Heart right ventricle (tissue), 16 donors: ENCODE results near the gene OR5AL1. TPM values are rescaled to one million over a fixed set of nuclear protein-coding genes. Genes with fewer than 3 reads are reported as not detected.
"Not testable (repeated sequence)": the region's sequence is repeated elsewhere in the genome, so short reads cannot be mapped to it uniquely, and the experiment has no call there.

ENCODE experiments used
- ATAC-seq, 8 donors: fragments of 200-7000 bp; cut with Tn5 transposase; one replicate each; pipeline ENCODE4 v1.9.1; 2020; ENCODE audit warnings: mild to moderate bottlenecking in 8 of 8, moderate library complexity in 8 of 8, moderate number of reproducible peaks in 1 of 8
- DNase-seq, 2 donors: peaks; one replicate each; pipeline ENCODE4 v3.0.0-alpha.2; 2020
- H3K27ac ChIP-seq, 10 donors: fragments of 200-600 bp; sonication (generic) in 2 of 10; one replicate each; pipeline versions ENCODE4 v1.5.0 to v1.8.0; 2020 to 2022; ENCODE audit warnings: mild to moderate bottlenecking in 3 of 10
- H3K27me3 ChIP-seq, 7 donors: fragments of 200-600 bp; one replicate each; pipeline ENCODE4 v1.8.0; 2021 to 2022; ENCODE audit warnings: mild to moderate bottlenecking in 2 of 7
- H3K36me3 ChIP-seq, 9 donors: fragments of 200-600 bp; sonication (generic) in 1 of 9; one replicate each; pipeline versions ENCODE4 v1.5.0 to v1.8.0; 2020 to 2022; ENCODE audit warnings: mild to moderate bottlenecking in 2 of 9
- H3K4me1 ChIP-seq, 9 donors: fragments of 200-600 bp; sonication (generic) in 1 of 9; one replicate each; pipeline versions ENCODE4 v1.5.0 to v1.8.0; 2020 to 2022; ENCODE audit warnings: mild to moderate bottlenecking in 4 of 9
- H3K4me3 ChIP-seq, 10 donors: fragments of 200-600 bp; sonication (generic) in 2 of 10; one replicate each; pipeline versions ENCODE4 v1.5.0 to v1.8.0; 2020 to 2022; ENCODE audit warnings: mild to moderate bottlenecking in 7 of 10, moderate library complexity in 2 of 10
- H3K9me3 ChIP-seq, 11 donors: fragments of 200-600 bp in 10 of 11; sonication (generic) in 2 of 11; one replicate each; pipeline versions ENCODE4 v1.5.0 to v1.8.0; 2013 to 2022; ENCODE audit warnings: mild to moderate bottlenecking in 2 of 11, control low read depth in 1 of 11, moderate library complexity in 1 of 11
- WGBS, 2 donors: extraction: QIAGEN DNeasy Blood & Tissue Kit; methylation state at CpG; one replicate each; pipeline ENCODE4 v1.1.7; 2013; ENCODE audit warnings: inconsistent platforms in 1 of 2; 5-methylcytosine and 5-hydroxymethylcytosine counted together
- intact Hi-C, 10 donors: fragments of 100-400 bp; cut with DNase I; formaldehyde crosslinking; loops; one replicate each; pipeline versions ENCODE4 v1.11.1 to v1.14.2; 2022
- polyA plus RNA-seq, 2 donors: library from polyadenylated mRNA; stranded (reverse); fragments of 200-250 nt; gene quantifications; one replicate each; pipeline ENCODE4 v1.2.3, GENCODE V29; 2013
- total RNA-seq, 10 donors: library from RNA; stranded (reverse); fragmentation: NEBNext Ultra II Directional in 3 of 10; extraction: Animal tissue kit (Norgen Biotek cat#: 25700) in 3 of 10; gene quantifications; one replicate each; pipeline versions ENCODE4 v1.2.1 to v1.2.4, GENCODE V29; 2021 to 2023
- TF ChIP-seq, protein P1 (sequence below), 9 donors: fragments of 200-600 bp; sonication (generic) in 2 of 9; IDR thresholded peaks; one replicate each; pipeline versions ENCODE4 v1.5.0 to v1.8.0; 2021 to 2022; ENCODE audit warnings: antibody characterized with exemption in 9 of 9, mild to moderate bottlenecking in 5 of 9, moderate library complexity in 1 of 9
- donor health status: Arrhythmogenic right ventricular cardiomyopathy.
- donor health status: ischemic (EF 13 %, LVEDD 7.1; RV severe dilation, severe dysfunction).
- donor health status: healthy with polysubstance abuse.
- donor health status: DM: no; HTN: yes; CAD: no.
- donor health status: DM: no; HTN: no; CAD: no.
- donor health status: ischemic (EF 25% LVEDD 6.9; RV normal size, moderate dysfunction).
- donor health status: ischemic (EF 25% LVEDD 5.7; RV mildly dilated, moderate dysfunction).
- donor health status: healthy.
- donor health status: DM: yes; HTN: yes; CAD: no.
- donor health status: Ischemic cardiomyopathy.
- donor health status: ischemic (EF 35%, LVEDD 5.7; RV mildly dilated, moderate dysfunction).
- donor health status: nonischemic (EF 11% LVEDD 7.7; RV severe dilation, severe dysfunction).
- donor health status: DM: yes; HTN: yes; CAD: no.
- donor health status: PGD.
- donor health status: ischemic (EF 29% LVEDD 5.4; RV normal size, mild dysfunction).
- donor health status: nonischemic (EF 23%, LVEDD 6.1; RV moderate dilation, normal function).

The OR5AL1 gene
- total and polyA plus RNA-seq, 12 donors: not detected

- H3K4me1 ChIP-seq: no peaks in the 10 kb centered on the region
- H3K27me3 ChIP-seq: no peaks in the 10 kb centered on the region
- no peak for ATAC-seq
- H3K27ac ChIP-seq: no peak overlapping the region
- DNase-seq: no peak
- intact Hi-C loops: no loop called here
- H3K9me3 ChIP-seq: peaks cover 0 to 5% (median 0%) of the 10 kb centered on the region in 11 donors
- WGBS, 2 donors: 63 to 67% methylated on average over 3 of the region's 3 CpGs
- H3K4me3 ChIP-seq: no peak overlapping the region
- H3K36me3 ChIP-seq: no peaks in the 10 kb centered on the region
- TF ChIP-seq, protein P1, sequence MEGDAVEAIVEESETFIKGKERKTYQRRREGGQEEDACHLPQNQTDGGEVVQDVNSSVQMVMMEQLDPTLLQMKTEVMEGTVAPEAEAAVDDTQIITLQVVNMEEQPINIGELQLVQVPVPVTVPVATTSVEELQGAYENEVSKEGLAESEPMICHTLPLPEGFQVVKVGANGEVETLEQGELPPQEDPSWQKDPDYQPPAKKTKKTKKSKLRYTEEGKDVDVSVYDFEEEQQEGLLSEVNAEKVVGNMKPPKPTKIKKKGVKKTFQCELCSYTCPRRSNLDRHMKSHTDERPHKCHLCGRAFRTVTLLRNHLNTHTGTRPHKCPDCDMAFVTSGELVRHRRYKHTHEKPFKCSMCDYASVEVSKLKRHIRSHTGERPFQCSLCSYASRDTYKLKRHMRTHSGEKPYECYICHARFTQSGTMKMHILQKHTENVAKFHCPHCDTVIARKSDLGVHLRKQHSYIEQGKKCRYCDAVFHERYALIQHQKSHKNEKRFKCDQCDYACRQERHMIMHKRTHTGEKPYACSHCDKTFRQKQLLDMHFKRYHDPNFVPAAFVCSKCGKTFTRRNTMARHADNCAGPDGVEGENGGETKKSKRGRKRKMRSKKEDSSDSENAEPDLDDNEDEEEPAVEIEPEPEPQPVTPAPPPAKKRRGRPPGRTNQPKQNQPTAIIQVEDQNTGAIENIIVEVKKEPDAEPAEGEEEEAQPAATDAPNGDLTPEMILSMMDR (IDR thresholded peaks at IDR 0.05): no peak
Measured at GRCh38 chr11:56396047-56396446, 16.4 kb upstream of the OR5AL1 start.

DNA sequence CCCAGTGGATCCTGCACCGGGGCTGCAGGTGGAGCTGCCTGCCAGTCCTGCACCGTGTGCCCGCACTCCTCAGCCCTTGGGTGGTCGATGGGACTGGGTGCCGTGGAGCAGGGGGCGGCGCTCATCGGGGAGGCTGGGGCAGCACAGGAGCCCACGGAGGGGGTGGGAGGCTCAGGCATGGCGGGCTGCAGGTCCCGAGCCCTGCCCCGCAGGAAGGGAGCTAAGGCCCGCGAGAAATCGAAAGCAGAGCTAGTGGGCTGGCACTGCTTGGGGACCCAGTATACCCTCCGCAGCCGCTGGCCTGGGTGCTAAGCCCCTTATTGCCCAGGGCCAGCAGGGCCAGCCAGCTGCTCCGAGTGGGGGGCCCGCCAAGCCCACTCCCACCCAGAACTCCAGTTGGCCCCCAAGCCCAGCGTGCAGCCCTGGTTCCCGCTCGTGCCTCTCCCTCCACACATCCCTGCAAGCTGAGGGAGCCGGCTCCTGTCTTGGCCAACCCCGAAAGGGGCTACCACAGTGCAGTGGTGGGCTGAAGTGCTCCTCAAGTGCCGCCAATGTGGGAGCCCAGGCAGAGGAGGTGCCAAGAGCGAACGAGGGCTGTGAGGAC, 10.5 kb upstream of the OR5AL1 start:
- DNase-seq, H3K27ac ChIP-seq, intact Hi-C loops, H3K4me3 ChIP-seq, ATAC-seq, H3K36me3 ChIP-seq, H3K4me1 ChIP-seq, H3K27me3 ChIP-seq: not testable (repeated sequence)
- WGBS, 2 donors: 92 to 94% methylated on average over 27 of the region's 27 CpGs
- peaks cover 0 to 46% (median 0%) of the 10 kb centered on the region in 11 donors for H3K9me3 ChIP-seq

DNA sequence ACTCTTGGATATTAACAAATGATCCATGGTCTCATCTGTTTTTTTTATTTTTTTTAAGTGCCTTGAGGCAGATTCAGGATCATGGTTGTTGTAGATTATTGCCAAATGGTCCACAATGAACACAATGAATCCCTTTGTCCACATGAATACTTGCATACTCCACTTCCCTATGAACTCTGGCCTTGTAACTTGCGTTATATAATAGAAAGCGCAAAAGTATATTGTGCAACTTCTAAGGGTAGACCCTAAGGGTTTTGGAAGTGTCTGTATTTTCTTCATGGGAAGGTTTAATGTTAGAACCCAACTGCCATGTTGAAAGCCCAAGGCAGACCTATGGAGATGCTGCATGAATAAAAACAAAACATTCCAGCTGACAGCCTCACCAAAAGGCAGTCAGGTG, 8.1 kb upstream of the OR5AL1 start:
- no peaks in the 10 kb centered on the region for H3K27me3 ChIP-seq
- 86 to 90% methylated on average over 2 of the region's 2 CpGs for WGBS, 2 donors
- no peaks in the 10 kb centered on the region for H3K4me1 ChIP-seq
- DNase-seq (no peak), ATAC-seq (no peak)
- H3K9me3 ChIP-seq: peaks cover 0 to 46% (median 0%) of the 10 kb centered on the region in 11 donors
- TF ChIP-seq, protein P1 (IDR thresholded peaks at IDR 0.05): no peak
- H3K36me3 ChIP-seq: no peaks in the 10 kb centered on the region
- H3K4me3 ChIP-seq: no peak overlapping the region
- intact Hi-C loops: no loop called here
- H3K27ac ChIP-seq: no peak overlapping the region

DNA sequence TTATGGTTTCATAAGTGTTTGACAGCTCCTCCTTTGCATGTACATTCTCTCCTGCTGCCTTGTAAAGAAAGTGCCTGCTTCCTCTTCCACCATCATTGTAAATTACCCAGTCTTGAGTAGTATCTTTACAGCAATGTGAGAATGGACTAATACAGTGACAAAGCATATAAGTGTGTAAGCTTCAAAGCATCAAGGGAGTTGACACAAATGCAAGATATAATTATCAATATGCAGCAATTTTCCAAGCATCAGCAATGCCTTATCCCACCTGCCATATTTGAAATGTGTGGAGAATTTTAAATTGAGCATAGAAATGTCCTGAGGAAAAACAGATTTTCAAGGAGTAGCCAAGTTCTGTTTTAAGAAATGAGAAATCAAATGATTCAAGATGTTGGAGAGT, 1.7 kb upstream of the OR5AL1 start:
- Histone ChIP-seq H3K9me3 (peaks cover 0 to 2% (median 0%) of the 10 kb centered on the region in 11 donors), H3K4me1 (no peaks in the 10 kb centered on the region), H3K36me3 (no peaks in the 10 kb centered on the region), H3K27me3 (no peaks in the 10 kb centered on the region), H3K27ac (no peak overlapping the region), H3K4me3 (no peak overlapping the region)
- ATAC-seq (no peak), DNase-seq (no peak)
- TF ChIP-seq, protein P1 (IDR thresholded peaks at IDR 0.05): no peak
- intact Hi-C loops: no loop called here

- WGBS, 2 donors: 62 to 67% methylated on average over 4 of the region's 4 CpGs
- H3K4me1 ChIP-seq: no peaks in the 10 kb centered on the region
- TF ChIP-seq, protein P1 (IDR thresholded peaks at IDR 0.05): no peak
- intact Hi-C loops: no loop called here
- no peak for DNase-seq
- ATAC-seq: no peak
- no peak overlapping the region for H3K27ac ChIP-seq
- H3K9me3 ChIP-seq: peaks cover 0 to 3% (median 0%) of the 10 kb centered on the region in 11 donors
- H3K27me3 ChIP-seq: no peaks in the 10 kb centered on the region
- no peaks in the 10 kb centered on the region for H3K36me3 ChIP-seq
- H3K4me3 ChIP-seq: no peak overlapping the region
Measured at GRCh38 chr11:56453521-56453920, 41.0 kb downstream of the OR5AL1 start.
